Measurements from ENCODE around the gene DAO.

DAO gene

GRCh38 chr12:108875280-108875679, 4.6 kb upstream of the DAO start:
- DNase-seq (ENCODE audit: low spot score) (no peak), FAIRE-seq (no peak)

DNA sequence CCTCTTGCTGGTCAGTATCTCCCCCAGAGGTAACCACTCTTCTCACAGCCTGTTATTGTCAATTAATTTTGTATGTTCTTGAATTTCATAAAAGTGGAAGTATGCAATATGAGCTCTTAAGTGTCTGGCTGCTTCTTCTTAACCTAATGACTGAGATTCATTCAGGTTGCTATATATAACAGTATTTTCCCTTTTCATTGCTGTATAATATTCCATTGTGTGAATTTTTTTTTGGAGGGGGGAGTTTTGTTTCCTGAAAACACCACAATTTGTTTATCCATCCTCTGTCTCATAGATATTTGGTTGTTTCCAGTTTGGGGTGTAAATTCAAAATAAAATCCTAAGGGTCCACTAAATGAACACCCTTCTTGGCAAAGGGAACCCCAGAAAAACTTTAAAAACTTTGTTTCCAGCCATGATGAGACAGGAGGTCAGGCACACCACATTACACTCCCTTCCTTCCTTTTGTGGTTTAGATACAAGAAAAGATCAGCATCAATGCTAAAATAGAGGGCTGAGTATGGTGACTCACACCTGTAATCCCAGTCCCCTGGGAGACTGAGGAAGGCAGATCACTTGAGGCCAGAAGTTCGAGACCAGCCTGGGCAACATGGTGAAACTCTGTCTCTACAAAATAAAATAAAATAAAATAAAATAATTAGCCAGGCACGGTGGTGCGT, 4.1 kb upstream of the DAO start:
- no peak for DNase-seq (ENCODE audit: low spot score)
- FAIRE-seq, result no peak

- FAIRE-seq (no peak), DNase-seq (ENCODE audit: low spot score) (no peak)
Observed at GRCh38 chr12:108876550-108876949, 3.3 kb upstream of the DAO start.

GRCh38 chr12:108881953-108882352, 2.1 kb downstream of the DAO start:
- DNase-seq (ENCODE audit: low spot score) (peak; percentile 36), FAIRE-seq (no peak)

DNA sequence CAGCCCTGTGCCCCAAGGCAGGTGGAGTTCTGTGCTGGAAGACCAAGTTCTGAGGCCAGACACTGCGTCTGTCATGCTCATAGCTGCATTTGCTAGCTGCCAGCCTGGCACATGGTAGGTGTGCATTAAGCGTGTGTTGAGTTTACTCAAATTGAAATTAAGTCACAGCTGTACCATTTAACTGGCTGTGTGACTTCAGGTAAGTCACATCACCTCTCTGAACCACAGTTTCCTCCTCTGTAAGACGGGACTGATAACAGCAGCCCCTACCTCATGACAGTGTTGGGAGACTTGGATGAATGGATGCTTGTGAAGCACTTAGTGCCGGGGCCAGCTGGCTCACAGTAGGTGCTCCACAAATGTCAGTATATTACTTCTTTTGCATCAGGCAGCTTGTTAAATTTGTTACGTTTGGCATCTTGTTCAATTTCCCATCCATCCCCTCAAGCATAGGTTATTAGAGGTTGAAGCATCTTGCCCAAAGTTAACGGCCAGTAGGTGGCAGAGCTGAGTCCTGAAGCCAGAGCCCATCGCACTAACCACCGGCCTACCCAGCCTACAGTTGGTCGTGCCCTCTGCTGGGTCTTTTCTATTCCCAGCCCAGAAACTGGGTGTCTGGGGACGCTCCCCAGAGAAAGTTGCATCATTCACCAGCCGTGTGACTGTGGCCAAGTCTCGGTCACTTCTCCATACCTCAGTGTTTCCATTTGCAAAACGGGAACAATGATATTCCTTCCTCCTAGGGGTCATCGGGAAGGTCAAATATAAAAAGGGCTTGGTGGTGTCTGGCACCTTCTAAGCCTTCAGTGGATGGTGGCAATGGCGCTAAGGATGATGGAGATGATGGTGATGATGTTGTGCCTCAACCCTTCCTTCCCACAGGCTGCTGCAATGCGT, 4.5 kb downstream of the DAO start:
- DNase-seq (ENCODE audit: low spot score), result no peak
- no peak for FAIRE-seq

DNA sequence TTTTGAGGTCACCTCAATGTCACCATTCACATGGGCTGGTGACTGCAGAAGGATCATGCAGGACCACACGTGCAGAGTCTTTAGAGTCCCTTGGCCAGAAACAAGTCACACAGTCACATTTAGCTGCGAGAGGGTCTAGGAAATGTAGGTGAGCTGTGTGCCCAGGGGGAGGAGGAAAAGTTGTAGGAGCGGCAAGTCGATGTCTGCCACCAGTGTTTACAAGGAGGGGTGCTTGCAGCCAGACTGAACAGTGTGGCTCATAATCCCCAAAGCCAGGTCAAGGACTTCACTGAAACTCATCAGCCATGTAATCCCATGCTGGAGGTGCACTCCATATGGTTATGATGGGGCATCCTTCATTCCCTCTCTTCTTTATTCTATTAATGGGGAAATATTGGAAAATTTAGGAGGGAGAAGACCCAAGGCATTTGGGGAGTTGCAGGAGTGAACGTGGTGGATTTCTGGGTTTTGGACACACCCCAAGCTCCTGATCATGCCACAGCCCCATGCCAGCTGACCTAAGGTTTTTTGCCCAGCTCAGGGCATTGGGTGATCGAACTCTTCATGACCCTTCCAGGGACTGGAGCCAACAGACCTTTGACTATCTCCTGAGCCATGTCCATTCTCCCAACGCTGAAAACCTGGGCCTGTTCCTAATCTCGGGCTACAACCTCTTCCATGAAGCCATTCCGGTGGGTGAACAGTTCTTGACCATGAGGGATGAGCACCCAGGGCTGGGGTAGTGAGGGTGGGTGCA, 7.2 kb downstream of the DAO start:
- FAIRE-seq, result no peak
- no peak for DNase-seq (ENCODE audit: low spot score)

DNA sequence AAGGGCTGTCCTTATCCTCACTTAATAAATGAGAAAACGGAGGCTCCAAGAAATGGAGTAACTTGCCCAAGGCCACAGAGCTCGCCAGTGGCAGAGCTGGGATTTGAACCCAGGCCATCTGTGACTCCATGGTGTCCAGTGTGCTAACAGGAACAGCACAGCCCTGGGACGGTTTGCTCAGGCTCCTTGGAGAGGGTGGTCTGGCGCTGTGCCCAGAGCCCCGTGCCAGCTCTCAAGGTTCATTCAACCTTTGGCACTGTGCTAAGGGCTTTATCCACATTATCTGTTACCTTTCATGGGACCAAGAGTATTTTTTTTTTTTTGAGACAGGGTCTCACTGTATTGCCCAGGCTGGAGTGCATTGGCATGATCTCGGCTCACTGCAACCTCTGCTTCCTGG, 8.1 kb downstream of the DAO start:
- FAIRE-seq, result no peak
- DNase-seq (ENCODE audit: low spot score), result no peak

- no peak for FAIRE-seq
- DNase-seq (ENCODE audit: low spot score), result peak; percentile 32
Observed at GRCh38 chr12:108890208-108890607, 10.3 kb downstream of the DAO start.

DNA sequence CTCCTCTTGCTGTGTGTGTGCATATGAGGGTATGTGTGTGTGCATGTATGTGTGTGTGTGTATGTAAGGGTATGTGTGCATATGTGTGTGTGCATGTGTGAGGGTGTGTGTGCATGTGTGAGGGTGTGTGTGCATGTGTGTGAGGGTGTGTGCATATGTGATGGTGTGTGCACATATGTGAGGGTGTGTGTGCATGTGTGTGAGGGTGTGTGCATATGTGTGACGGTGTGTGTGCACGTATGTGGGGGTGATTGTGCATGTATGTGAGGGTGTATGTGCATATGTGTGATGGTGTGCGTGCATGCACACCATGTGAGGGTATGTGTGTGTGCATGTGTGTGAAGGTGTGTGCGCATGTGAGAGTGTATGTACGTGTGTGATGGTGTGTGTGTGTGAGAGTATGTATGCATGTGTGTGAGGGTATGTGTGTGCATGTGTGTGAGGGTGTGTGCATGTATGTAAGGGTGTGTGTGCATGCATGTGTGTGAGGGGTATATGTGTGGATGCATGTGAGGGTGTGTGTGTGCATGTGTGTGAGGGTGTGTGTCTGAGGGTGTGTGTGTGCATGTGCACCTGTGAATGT, 15.4 kb downstream of the DAO start:
- no peak for DNase-seq (ENCODE audit: low spot score)
- peak; percentile 97 for FAIRE-seq

DNA sequence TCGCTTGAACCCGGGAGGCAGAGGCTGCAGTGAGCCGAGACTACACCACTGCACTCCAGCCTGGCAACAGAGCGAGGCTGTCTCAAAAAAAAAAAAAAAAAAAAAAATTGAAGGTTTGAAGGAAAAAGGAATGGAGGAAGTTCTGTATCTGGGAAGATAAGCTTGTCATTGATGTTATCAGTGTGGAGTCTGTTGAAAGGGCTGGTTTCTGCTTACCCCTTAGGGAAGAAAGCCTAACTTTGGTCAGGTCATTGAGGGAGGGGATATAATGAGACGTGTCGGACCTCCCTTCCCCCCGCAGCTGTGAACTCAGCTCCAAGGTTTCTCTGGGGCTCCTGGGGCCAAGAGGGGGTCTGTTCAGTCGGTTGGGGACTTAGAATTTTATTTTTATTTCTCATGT, 16.4 kb downstream of the DAO start:
- no peak for DNase-seq (ENCODE audit: low spot score)
- no peak for FAIRE-seq

DNA sequence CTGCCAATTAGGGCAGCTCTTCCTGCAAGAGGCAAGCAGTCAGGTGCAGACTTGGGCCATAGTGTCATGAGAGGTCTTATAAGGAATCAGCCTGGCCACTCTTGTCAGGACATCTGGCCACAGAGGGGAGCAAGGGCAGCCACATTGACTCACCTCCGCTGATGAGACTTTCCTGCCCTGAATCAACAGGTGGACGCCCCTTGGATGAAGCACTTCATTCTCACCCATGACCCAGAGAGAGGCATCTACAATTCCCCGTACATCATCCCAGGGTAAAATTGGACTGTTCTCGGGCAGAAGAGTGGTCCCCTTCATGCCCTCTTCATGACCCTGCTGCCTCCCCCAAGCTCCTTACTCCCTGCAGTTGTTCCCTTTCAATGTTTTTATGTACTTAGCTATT, 16.9 kb downstream of the DAO start:
- FAIRE-seq (no peak), DNase-seq (ENCODE audit: low spot score) (no peak)

DNA sequence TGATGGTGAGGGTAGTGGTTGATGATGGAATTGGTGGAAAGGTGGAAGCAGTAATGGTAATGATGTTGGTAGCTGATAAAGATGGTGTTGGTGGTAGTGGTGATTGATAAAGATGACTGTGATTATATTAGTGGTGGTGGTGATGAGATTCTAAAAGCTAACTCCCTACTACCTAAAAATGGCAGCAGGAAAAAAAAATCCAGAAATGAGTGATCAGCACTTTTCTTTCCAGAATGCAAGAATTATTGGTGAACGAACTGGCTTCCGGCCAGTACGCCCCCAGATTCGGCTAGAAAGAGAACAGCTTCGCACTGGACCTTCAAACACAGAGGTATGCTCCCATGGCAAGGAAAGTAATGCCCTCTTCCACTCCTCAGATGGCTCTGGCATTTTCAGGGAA, 19.3 kb downstream of the DAO start:
- FAIRE-seq (no peak), DNase-seq (ENCODE audit: low spot score) (no peak)

DNA sequence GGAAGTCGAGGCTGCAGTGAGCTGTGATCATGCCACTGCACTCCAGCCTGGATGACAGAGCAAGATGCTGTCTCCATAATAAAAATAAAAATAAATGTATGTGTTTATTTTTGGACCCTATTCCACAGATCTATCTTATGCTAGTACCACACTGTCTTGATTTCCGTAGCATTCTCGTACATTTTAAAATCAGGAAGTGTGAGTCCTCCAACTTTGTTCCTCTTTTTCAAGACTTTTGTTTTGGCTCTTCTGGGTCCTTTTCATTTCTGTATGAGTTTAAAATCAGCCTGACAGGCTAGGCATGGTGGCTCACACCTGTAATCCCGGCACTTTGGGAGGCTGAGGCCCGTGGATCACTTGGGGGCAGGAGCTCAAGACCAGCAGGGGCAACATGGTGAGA, 25.8 kb downstream of the DAO start:
- no peak for FAIRE-seq
- DNase-seq (ENCODE audit: low spot score), result no peak

DNA sequence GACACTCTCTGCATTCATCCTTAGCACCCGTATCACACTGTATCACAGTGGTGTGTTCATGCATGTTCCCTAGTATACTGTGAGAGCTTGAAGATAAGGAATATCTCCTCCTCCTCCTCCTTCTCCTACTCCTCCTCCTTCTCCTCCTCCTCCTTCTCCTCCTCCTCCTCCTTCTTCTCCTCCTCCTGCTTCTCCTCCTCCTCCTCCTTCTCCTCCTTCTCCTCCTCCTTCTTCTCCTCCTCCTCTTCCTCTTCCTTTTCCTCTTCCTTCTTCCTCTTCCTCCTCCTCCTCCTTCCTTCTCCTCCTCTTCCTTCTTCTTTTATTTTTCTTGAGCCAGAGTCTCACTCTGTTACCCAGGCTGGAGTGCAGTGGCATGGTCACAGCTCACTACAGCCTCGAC, 27.1 kb downstream of the DAO start:
- DNase-seq (ENCODE audit: low spot score), result no peak
- FAIRE-seq, result no peak

DNA sequence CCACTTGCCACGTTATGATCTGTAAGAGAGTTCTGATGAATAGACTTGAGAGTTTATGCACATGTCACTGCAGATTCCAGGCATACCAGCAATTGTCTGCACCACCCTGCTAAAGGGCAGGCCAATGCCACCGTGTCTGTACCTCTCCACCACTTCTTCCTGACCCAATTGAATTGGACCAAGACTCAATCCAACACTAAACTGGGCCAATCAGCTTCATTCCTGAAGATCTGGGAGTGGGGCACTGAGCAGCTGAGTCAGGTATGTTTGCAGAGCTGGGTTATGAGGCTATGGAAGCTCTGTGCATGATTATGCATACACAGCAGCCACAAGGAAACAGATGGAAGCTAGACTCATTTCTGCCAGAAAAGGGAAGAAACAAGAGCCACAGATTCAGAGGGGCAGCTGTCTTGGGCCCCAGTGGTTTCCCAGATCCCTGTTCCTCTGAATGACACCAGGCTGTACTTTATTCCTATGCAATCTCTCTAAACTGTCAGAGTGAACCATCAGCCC, 28.0 kb downstream of the DAO start:
- DNase-seq (ENCODE audit: low spot score) (peak; percentile 41), FAIRE-seq (no peak)

DNA sequence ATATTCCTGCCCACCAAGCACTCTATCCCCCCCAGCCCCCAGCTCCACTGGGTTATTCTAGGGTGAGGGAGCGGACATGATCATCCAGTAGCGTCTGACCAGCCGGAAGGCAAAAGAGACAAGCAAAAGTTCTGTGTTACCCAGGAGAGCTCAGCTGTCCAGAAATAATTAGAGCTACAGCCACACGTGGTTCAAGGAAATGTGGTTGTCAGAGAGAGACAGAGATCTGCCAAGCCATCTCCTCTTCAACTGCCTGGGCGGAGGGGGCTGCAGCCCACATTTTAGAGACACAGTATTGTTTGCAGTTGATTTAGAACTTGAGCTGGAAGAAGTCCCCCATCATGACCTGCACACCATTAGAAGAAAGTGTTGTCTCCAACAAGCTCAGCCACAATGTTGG, 30.4 kb downstream of the DAO start:
- DNase-seq (ENCODE audit: low spot score) (no peak), FAIRE-seq (no peak)

- DNase-seq (ENCODE audit: low spot score), result no peak
- FAIRE-seq, result no peak
Observed at GRCh38 chr12:108911915-108912314, 32.0 kb downstream of the DAO start.

- DNase-seq (ENCODE audit: low spot score) (no peak), FAIRE-seq (no peak)
Observed at GRCh38 chr12:108912361-108912760, 32.5 kb downstream of the DAO start.

DNA sequence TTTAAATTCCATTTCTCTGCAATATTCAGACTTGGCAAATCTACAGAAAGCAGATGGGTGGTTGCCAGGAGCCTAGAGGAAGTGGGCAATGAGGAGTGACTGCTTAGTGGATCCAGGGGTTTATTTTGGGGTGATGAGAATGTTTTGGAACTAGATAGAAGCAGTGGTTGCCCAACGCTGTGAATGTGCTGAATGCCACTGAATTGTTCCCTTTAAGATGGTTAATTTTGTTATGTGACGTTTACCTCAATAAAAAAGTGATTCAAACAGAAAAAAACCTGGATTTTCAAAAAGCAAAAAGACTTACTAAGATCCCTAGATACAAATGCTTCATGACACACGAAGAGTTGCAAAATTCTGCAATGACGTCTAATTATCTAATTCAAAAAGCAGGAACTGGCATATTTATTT, 34.2 kb downstream of the DAO start:
- no peak for FAIRE-seq
- no peak for DNase-seq (ENCODE audit: low spot score)

GRCh38 chr12:108915632-108916133, 35.8 kb downstream of the DAO start:
- no peak for FAIRE-seq
- DNase-seq (ENCODE audit: low spot score), result no peak

DNA sequence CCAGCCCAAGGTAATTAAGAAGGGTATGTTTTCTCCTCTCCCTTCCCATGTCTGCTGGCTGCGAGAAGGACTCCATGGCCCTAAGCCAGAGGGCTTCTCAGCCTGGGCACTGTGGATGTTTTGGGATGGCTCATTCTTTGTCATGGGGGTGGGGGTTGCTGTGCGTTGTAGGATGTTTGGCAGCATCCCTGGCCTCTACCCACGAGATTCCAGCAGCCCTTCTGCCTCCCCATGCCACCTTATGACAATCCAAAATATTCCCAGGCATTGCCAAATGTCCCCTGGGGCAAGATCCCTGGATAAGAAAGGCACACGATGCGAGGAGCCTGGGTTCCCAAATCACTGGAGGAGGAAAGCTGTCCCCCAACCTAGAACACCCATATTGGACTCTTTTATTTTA, 36.4 kb downstream of the DAO start:
- FAIRE-seq (no peak), DNase-seq (ENCODE audit: low spot score) (no peak)
